Measurements from ENCODE around the gene LAMP2. TPM values are rescaled to one million over a fixed set of nuclear protein-coding genes. Genes with fewer than 3 reads are reported as not detected.

The LAMP2 gene
- total RNA-seq, 1 experiment from 2014 or later: 41.1 TPM

DNA sequence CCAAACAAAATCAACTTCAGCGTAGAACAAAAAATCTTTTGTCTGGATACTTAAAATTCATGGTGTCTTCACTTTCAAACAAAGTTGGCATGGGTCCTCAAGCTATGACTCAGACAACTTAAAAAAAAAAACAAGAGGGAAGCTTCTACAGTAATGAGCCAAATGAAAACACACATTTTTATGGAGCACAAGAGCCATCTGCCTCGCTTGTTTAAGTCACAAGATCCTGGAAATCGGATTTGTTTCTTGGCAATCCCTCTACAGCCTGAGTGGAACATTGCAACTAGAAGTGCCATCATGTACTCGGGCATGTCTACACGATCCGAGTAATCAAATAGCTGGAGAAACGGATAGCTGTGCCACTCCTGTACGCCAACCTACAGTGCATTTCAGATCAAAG lies 22.6 kb downstream of the LAMP2 start:
- Histone ChIP-seq H3K36me3 (ENCODE audit: control insufficient read depth in 1 of 2, insufficient read depth in 2 of 2, low read length in 2 of 2) (peaks cover 0 to 2% of the 10 kb centered on the region in 2 experiments; a peak in 1 of 4 replicates), H3K27ac (ENCODE audit: low read depth, low read length) (no peak overlapping the region), H3K9me3 (ENCODE audit: control insufficient read depth in 1 of 2, insufficient read depth in 1 of 2, low read depth in 1 of 2, low read length in 2 of 2) (no peaks in the 10 kb centered on the region), H3K4me1 (ENCODE audit: control insufficient read depth in 1 of 2, insufficient read depth in 2 of 2, low read length in 2 of 2) (no peaks in the 10 kb centered on the region), H3K79me2 (ENCODE audit: insufficient read depth, low read length) (no peaks in the 10 kb centered on the region), H3K9me2 (ENCODE audit: insufficient read depth) (no peaks in the 10 kb centered on the region), H4K20me1 (ENCODE audit: insufficient read depth) (no peaks in the 10 kb centered on the region), H3K9ac (ENCODE audit: low read length) (no peak overlapping the region), H2AFZ (ENCODE audit: low read depth, low read length, poor library complexity, severe bottlenecking) (no peak overlapping the region), H3K4me3 (replicated peaks in 1 of 2; ENCODE audit: low read depth in 1 of 2, low read length in 2 of 2) (no peak overlapping the region), H3K27me3 (ENCODE audit: insufficient read depth, low read length) (no peaks in the 10 kb centered on the region), H3K4me2 (ENCODE audit: low read length) (no peak overlapping the region)
- ChIA-PET RAD21 (ENCODE audit: low non-redundant PET in 1 of 2, low total read pairs in 2 of 2, uncharacterized antibody in 2 of 2, unreplicated experiment in 2 of 2) (no interaction called here), CTCF (no interaction called here), POLR2A (no interaction called here)
- TF ChIP-seq, protein P1, sequence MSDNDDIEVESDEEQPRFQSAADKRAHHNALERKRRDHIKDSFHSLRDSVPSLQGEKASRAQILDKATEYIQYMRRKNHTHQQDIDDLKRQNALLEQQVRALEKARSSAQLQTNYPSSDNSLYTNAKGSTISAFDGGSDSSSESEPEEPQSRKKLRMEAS (IDR thresholded peaks at IDR 0.05): no peak
- TF ChIP-seq EZH2 (IDR thresholded peaks at IDR 0.05): no peak
- DNase-seq (ENCODE audit: low read depth, low spot score): no peak
- BruUV-seq (replicated peaks): no TSS peak
- intact Hi-C loops (cut with micrococcal nuclease): no loop called here
- ATAC-seq: no peak

DNA sequence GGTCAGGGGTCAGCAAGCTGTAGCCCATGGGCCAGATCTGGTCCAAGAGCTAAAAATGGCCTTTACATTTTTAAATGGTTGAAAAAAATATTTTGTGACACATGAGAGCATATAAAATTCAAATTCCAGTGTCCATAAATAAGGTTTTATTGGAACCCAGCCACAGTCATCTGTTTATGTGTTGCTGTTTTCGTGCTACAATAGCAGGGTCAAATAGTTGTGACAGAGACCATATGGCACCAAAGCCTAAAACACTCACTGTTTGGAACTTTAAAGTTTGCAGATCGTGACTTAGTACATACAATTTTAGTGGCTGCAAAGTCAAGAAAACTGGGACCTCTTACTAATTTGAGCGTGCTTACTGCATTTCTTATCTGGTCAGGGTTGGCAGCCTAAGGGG lies 29.2 kb downstream of the LAMP2 start:
- no peak overlapping the region for H3K4me3 ChIP-seq (replicated peaks in 1 of 2; ENCODE audit: low read depth in 1 of 2, low read length in 2 of 2)
- H3K4me2 ChIP-seq (ENCODE audit: low read length): no peak overlapping the region
- ChIA-PET POLR2A (no interaction called here), CTCF (no interaction called here), RAD21 (ENCODE audit: low non-redundant PET in 1 of 2, low total read pairs in 2 of 2, uncharacterized antibody in 2 of 2, unreplicated experiment in 2 of 2) (no interaction called here)
- H3K36me3 ChIP-seq (ENCODE audit: control insufficient read depth in 1 of 2, insufficient read depth in 2 of 2, low read length in 2 of 2): no peaks in the 10 kb centered on the region; a peak in 1 of 4 replicates
- H3K27ac ChIP-seq (ENCODE audit: low read depth, low read length): no peak overlapping the region
- no peaks in the 10 kb centered on the region for H3K27me3 ChIP-seq (ENCODE audit: insufficient read depth, low read length)
- no peaks in the 10 kb centered on the region for H3K9me2 ChIP-seq (ENCODE audit: insufficient read depth)
- no peaks in the 10 kb centered on the region for H3K4me1 ChIP-seq (ENCODE audit: control insufficient read depth in 1 of 2, insufficient read depth in 2 of 2, low read length in 2 of 2)
- intact Hi-C loops (cut with micrococcal nuclease): no loop called here
- DNase-seq (ENCODE audit: low read depth, low spot score) (no peak), ATAC-seq (no peak)
- no peaks in the 10 kb centered on the region for H3K9me3 ChIP-seq (ENCODE audit: control insufficient read depth in 1 of 2, insufficient read depth in 1 of 2, low read depth in 1 of 2, low read length in 2 of 2)
- BruUV-seq (replicated peaks): no TSS peak
- no peak overlapping the region for H3K9ac ChIP-seq (ENCODE audit: low read length)
- no peak overlapping the region for H2AFZ ChIP-seq (ENCODE audit: low read depth, low read length, poor library complexity, severe bottlenecking)
- H3K79me2 ChIP-seq (ENCODE audit: insufficient read depth, low read length): no peaks in the 10 kb centered on the region
- no peaks in the 10 kb centered on the region for H4K20me1 ChIP-seq (ENCODE audit: insufficient read depth)
- TF ChIP-seq, protein P1 (IDR thresholded peaks at IDR 0.05): no peak
- TF ChIP-seq, protein P2, sequence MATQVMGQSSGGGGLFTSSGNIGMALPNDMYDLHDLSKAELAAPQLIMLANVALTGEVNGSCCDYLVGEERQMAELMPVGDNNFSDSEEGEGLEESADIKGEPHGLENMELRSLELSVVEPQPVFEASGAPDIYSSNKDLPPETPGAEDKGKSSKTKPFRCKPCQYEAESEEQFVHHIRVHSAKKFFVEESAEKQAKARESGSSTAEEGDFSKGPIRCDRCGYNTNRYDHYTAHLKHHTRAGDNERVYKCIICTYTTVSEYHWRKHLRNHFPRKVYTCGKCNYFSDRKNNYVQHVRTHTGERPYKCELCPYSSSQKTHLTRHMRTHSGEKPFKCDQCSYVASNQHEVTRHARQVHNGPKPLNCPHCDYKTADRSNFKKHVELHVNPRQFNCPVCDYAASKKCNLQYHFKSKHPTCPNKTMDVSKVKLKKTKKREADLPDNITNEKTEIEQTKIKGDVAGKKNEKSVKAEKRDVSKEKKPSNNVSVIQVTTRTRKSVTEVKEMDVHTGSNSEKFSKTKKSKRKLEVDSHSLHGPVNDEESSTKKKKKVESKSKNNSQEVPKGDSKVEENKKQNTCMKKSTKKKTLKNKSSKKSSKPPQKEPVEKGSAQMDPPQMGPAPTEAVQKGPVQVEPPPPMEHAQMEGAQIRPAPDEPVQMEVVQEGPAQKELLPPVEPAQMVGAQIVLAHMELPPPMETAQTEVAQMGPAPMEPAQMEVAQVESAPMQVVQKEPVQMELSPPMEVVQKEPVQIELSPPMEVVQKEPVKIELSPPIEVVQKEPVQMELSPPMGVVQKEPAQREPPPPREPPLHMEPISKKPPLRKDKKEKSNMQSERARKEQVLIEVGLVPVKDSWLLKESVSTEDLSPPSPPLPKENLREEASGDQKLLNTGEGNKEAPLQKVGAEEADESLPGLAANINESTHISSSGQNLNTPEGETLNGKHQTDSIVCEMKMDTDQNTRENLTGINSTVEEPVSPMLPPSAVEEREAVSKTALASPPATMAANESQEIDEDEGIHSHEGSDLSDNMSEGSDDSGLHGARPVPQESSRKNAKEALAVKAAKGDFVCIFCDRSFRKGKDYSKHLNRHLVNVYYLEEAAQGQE (IDR thresholded peaks at IDR 0.05; ENCODE audit: low read depth): no peak
- no peak for TF ChIP-seq EZH2 (IDR thresholded peaks at IDR 0.05)
- TF ChIP-seq JUND (IDR thresholded peaks at IDR 0.05): no peak
- TF ChIP-seq ZFX (IDR thresholded peaks at IDR 0.05): no peak
- TF ChIP-seq YY1 (IDR thresholded peaks at IDR 0.05; ENCODE audit: extremely low read depth, insufficient replicate concordance, low read depth, low read length): no peak
- TF ChIP-seq, protein P3, sequence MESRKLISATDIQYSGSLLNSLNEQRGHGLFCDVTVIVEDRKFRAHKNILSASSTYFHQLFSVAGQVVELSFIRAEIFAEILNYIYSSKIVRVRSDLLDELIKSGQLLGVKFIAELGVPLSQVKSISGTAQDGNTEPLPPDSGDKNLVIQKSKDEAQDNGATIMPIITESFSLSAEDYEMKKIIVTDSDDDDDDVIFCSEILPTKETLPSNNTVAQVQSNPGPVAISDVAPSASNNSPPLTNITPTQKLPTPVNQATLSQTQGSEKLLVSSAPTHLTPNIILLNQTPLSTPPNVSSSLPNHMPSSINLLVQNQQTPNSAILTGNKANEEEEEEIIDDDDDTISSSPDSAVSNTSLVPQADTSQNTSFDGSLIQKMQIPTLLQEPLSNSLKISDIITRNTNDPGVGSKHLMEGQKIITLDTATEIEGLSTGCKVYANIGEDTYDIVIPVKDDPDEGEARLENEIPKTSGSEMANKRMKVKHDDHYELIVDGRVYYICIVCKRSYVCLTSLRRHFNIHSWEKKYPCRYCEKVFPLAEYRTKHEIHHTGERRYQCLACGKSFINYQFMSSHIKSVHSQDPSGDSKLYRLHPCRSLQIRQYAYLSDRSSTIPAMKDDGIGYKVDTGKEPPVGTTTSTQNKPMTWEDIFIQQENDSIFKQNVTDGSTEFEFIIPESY (IDR thresholded peaks at IDR 0.05; ENCODE audit: extremely low read depth, insufficient replicate concordance, low read length): no peak
- TF ChIP-seq SRF (IDR thresholded peaks at IDR 0.05; ENCODE audit: low read depth): no peak
- TF ChIP-seq TCF7L2 (IDR thresholded peaks at IDR 0.05; ENCODE audit: borderline replicate concordance, extremely low read depth, insufficient read depth, insufficient read length): no peak
- TF ChIP-seq EZH2phosphoT487 (IDR thresholded peaks at IDR 0.05; ENCODE audit: borderline replicate concordance): no peak
- TF ChIP-seq SP1 (IDR thresholded peaks at IDR 0.05; ENCODE audit: low read depth): no peak
- TF ChIP-seq POLR2AphosphoS5 (IDR thresholded peaks at IDR 0.05; ENCODE audit: low read depth, low read length): no peak
- TF ChIP-seq ELF1 (IDR thresholded peaks at IDR 0.05; ENCODE audit: borderline replicate concordance, low read depth): no peak

Measured in HCT116 (cell line).